HUES48 (cell line): Measurements from ENCODE around the gene NOLC1.
A peak's percentile ranks its signal among the peaks of the same experiment; 100 is the strongest.

ENCODE experiments used
- H3K27ac ChIP-seq: one replicate; pipeline ENCODE4 v1.7.0; 2013; ENCODE audit warnings: low read depth, low read length, inconsistent platforms
- H3K27me3 ChIP-seq: 2 replicates; pipeline ENCODE4 v1.6.1; 2013; ENCODE audit warnings: mild to moderate bottlenecking, low read length; ENCODE audit not compliant: control insufficient read depth, insufficient read depth
- H3K36me3 ChIP-seq: 2 replicates; pipeline ENCODE4 v1.6.1; 2013; ENCODE audit warnings: low read length; ENCODE audit not compliant: control insufficient read depth, insufficient read depth
- H3K4me1 ChIP-seq: 2 replicates; pipeline ENCODE4 v1.6.1; 2013; ENCODE audit warnings: mild to moderate bottlenecking, low read length; ENCODE audit not compliant: control insufficient read depth, insufficient read depth
- H3K4me3 ChIP-seq: 2 replicates; pipeline ENCODE4 v1.5.1; 2013; ENCODE audit warnings: mild to moderate bottlenecking, low read depth, low read length
- H3K9ac ChIP-seq: 2 replicates; pipeline ENCODE4 v1.6.1; 2013; ENCODE audit warnings: mild to moderate bottlenecking, low read depth, low read length, moderate library complexity
- H3K9me3 ChIP-seq: 2 replicates; pipeline ENCODE4 v1.6.1; 2013; ENCODE audit warnings: low read length; ENCODE audit not compliant: control insufficient read depth, insufficient read depth

NOLC1 gene

DNA sequence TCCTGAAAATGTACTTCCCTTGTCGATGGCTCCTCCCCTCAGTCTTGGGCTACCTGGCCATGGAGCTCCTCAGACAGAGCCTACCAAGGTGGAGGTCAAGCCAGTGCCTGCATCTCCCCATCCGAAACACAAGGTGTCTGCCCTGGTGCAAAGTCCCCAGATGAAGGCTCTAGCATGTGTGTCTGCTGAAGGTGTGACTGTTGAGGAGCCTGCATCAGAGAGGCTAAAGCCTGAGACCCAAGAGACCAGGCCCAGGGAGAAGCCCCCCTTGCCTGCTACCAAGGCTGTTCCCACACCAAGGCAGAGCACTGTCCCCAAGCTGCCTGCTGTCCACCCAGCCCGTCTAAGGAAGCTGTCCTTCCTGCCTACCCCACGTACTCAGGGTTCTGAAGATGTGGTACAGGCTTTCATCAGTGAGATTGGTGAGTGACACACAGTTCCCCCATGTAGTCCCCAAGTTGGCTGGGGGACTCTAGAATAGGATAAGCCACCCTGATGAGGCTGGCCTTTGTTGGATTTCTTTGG is 10.5 kb upstream of the NOLC1 start:
- peaks cover 87% of the 10 kb centered on the region for H3K36me3 ChIP-seq
- no peak overlapping the region for H3K9ac ChIP-seq
- H3K9me3 ChIP-seq = no peaks in the 10 kb centered on the region
- H3K4me1 ChIP-seq = no peaks in the 10 kb centered on the region
- no peak overlapping the region for H3K4me3 ChIP-seq
- no peaks in the 10 kb centered on the region for H3K27me3 ChIP-seq
- H3K27ac ChIP-seq = no peak overlapping the region

DNA sequence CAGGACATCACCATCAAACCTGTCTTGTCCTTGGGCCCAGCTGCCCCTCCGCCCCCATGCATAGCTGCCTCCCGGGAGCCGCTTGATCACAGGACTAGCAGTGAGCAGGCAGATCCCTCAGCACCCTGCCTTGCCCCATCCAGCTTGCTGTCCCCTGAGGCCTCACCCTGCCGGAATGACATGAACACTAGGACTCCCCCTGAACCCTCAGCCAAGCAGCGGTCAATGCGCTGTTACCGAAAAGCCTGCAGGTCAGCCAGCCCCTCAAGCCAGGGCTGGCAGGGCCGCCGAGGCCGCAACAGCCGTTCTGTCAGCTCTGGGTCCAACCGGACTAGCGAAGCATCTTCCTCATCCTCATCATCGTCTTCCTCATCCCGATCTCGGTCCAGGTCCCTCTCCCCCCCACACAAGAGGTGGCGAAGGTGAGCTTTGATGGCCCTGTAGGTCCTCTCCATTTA is 5.2 kb upstream of the NOLC1 start:
- Histone ChIP-seq H3K4me3 (no peak overlapping the region), H3K9me3 (no peaks in the 10 kb centered on the region), H3K36me3 (peaks cover 79% of the 10 kb centered on the region), H3K4me1 (peaks cover 6% of the 10 kb centered on the region), H3K9ac (no peak overlapping the region), H3K27me3 (no peaks in the 10 kb centered on the region), H3K27ac (no peak overlapping the region)

DNA sequence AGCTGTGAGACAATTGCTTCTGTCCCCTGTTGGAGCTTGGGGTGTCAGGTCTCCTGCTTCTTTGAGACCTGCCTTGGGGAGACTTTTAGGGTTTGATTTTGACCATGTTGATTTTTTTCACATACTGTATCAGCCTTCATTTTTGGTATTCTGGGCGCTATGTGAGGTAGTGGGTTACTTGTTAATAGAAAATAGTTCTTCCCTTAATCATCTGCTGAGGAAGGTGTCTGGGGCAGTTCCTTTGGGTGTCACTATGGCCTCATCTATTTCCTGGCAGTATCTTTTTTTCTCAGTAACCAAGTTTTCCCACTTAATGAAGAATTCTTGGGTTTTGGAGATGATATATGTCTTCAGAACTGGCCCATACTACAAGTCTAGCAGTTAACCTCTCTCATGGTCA is 4.6 kb upstream of the NOLC1 start:
- H3K9ac ChIP-seq = no peak overlapping the region
- H3K27me3 ChIP-seq = no peaks in the 10 kb centered on the region
- no peak overlapping the region for H3K4me3 ChIP-seq
- H3K9me3 ChIP-seq = no peaks in the 10 kb centered on the region
- peaks cover 6% of the 10 kb centered on the region for H3K4me1 ChIP-seq
- peaks cover 77% of the 10 kb centered on the region for H3K36me3 ChIP-seq
- H3K27ac ChIP-seq = no peak overlapping the region

DNA sequence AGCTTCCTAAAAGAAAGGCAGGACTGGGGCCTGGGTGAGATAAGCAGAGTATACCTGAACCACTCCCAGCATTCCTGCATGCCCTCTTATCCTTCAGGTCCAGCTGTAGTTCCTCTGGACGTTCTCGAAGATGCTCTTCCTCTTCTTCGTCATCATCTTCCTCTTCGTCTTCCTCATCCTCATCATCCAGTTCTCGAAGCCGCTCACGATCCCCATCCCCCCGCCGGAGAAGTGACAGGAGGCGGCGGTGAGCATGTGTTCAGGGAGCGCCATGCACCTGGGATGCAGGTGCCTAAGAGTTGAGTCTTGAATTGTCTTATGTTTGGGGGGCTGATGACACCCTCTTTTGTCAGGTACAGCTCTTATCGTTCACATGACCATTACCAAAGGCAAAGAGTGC is 3.9 kb upstream of the NOLC1 start:
- Histone ChIP-seq H3K9ac (no peak overlapping the region), H3K4me1 (peaks cover 6% of the 10 kb centered on the region), H3K9me3 (no peaks in the 10 kb centered on the region), H3K27me3 (no peaks in the 10 kb centered on the region), H3K36me3 (peaks cover 71% of the 10 kb centered on the region), H3K27ac (no peak overlapping the region), H3K4me3 (no peak overlapping the region)

DNA sequence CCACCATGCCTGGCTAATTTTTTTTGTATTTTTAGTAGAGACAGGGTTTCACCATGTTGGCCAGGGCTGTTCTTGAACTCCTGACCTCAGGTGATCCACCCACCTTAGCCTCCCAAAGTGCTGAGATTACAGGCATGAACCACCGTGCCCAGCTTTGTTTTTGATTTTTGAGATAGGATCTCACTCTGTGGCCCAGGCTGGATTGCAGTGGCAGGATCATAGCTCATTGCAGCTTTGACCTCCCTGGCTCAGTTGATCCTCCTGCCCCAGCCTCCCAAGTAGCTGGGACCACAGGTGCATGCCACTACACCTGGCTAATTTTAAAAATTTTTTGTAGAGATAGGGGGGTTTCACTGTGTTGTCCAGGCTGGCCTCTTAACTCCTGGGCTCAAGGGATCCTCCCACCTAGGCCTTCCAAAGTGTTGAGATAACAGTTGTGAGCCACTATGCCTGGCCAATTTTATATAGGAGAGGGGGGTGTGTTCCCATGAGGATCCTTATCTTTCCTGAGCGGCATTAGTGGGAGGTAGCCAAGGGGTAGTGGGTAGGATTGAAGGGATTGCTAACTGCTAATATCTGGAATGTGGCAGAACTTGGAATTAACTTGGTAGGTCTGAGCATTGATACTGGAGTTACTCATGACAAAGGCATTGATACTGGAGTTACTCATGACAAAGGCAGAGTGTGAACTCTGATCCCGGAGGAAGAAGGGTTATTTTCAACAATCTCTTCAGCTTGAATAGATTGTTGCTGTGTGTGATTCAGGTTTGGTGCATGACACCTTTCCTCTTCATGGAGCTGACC is 1.0 kb upstream of the NOLC1 start:
- peak overlapping the region; percentile 53 for H3K9ac ChIP-seq
- no peaks in the 10 kb centered on the region for H3K27me3 ChIP-seq
- peaks cover 64% of the 10 kb centered on the region for H3K36me3 ChIP-seq
- H3K4me3 ChIP-seq = peak overlapping the region; percentile 35
- H3K27ac ChIP-seq = peak overlapping the region; percentile 96
- peaks cover 6% of the 10 kb centered on the region for H3K4me1 ChIP-seq
- H3K9me3 ChIP-seq = no peaks in the 10 kb centered on the region

DNA sequence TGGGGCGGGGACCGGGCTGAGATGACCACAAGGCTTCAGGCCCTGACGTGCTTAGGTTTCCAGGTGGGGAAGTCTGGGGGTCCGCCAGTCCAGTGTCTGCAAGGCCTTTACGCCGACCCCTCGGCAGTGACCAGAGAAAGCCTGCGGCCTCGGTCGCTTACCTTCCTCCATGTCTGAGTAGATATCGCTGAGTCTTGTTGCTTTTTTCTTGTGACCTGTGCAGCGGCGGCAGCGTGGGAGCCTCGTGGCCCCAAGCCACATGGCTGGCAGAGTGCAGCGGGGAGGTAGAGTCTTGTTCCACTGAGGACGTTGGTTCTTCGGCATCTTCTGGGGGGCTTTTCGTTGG is 329 bp downstream of the NOLC1 start:
- Histone ChIP-seq H3K9me3 (no peaks in the 10 kb centered on the region), H3K27me3 (no peaks in the 10 kb centered on the region), H3K27ac (peak overlapping the region; percentile 96), H3K9ac (peak overlapping the region; percentile 95), H3K4me1 (peaks cover 6% of the 10 kb centered on the region), H3K36me3 (peaks cover 63% of the 10 kb centered on the region), H3K4me3 (peak overlapping the region; percentile 90)

DNA sequence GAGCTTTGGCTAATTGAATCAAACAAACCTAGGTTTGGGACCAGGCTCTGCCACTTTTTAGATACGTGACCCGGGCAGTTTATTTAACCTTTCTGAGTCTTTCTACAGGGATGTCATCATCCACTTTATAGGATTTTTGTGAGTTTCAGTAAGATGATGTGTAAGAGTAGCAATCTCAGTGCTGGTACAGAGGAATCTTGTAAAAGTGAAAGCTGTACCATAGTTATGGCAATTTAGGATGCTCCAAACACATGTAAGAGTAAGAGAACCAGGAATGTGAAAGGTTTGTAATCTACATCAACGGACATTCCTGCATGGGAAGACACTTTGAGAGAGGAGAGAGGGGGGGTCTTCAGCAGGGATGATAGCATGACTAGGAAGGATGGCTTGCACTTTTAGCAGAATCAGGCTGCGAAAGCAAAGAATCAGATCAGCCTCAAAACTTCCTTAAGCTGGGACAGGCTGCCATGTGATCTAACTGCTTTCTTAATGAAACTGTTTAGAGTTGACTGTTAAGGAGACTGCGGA is 968 bp downstream of the NOLC1 start:
- H3K27ac ChIP-seq = peak overlapping the region; percentile 96
- no peaks in the 10 kb centered on the region for H3K9me3 ChIP-seq
- peaks cover 63% of the 10 kb centered on the region for H3K36me3 ChIP-seq
- peak overlapping the region; percentile 95 for H3K9ac ChIP-seq
- peak overlapping the region; percentile 90 for H3K4me3 ChIP-seq
- H3K4me1 ChIP-seq = peaks cover 6% of the 10 kb centered on the region
- H3K27me3 ChIP-seq = no peaks in the 10 kb centered on the region

DNA sequence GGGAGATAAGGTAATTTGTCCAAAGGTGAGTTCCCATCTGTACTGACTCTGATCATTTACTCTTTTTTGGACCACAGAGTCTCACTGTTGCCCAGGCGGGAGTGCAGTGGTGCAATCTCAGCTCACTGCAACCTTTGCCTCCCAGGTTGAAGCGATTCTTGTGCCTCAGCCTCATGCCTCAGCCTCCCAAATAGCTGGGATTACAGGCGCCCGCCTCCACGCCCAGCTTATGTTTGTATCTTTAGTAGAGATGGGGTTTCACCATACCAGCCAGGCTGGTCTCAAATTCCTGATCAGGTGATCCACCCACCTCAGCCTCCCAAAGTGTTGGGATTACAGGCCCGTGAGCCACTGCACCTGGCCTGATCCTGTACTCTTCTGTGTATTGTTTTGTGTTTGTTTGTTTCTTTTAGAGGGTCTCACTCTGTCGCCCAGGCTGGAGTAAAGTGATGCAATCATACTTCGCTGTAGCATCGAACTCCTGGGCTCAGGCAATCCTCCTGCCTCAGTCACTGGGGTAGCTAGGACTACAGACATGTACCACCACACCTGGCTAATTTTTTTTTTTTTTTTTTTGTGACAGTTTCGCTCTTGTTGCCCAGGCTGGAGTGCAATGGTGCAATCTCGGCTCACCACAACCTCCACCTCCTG is 2.4 kb downstream of the NOLC1 start:
- H3K27ac ChIP-seq = no peak overlapping the region
- H3K4me3 ChIP-seq = no peak overlapping the region
- no peak overlapping the region for H3K9ac ChIP-seq
- peaks cover 63% of the 10 kb centered on the region for H3K36me3 ChIP-seq
- peaks cover 6% of the 10 kb centered on the region for H3K4me1 ChIP-seq
- no peaks in the 10 kb centered on the region for H3K9me3 ChIP-seq
- H3K27me3 ChIP-seq = no peaks in the 10 kb centered on the region

DNA sequence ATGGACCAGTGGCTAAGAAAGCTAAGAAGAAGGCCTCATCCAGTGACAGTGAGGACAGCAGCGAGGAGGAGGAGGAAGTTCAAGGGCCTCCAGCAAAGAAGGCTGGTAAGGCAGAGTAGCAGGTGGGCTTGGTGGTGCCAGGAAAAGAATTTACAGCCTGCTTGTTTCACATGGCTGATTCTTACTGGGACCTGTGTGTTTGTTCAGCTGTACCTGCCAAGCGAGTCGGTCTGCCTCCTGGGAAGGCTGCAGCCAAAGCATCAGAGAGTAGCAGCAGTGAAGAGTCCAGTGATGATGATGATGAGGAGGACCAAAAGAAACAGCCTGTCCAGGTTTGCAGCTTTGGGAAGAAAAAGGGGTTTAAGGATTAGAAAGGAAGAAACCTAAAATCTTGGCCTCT is 5.0 kb downstream of the NOLC1 start:
- peaks cover 79% of the 10 kb centered on the region for H3K36me3 ChIP-seq

DNA sequence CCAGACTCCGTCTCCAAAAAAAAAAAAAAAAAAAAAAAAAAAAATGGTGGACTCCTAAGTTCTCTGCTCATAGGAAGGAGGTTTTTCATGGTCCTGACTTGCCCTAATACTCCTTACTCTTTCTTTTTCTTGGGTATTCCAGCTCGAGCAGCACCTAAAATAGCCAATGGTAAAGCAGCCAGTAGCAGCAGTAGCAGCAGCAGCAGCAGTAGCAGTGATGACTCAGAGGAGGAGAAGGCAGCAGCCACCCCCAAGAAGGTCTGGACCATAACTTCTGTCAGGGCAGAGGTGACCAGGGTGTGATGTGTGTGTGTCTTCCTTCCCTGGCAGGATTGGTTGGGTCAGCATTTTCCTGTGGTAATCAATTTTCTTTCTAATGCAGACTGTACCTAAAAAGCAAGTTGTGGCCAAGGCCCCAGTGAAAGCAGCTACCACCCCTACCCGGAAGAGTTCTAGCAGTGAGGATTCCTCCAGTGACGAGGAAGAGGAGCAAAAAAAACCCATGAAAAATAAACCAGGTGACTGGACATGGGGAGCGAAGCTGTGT is 6.9 kb downstream of the NOLC1 start:
- peaks cover 12% of the 10 kb centered on the region for H3K4me1 ChIP-seq
- H3K9me3 ChIP-seq = no peaks in the 10 kb centered on the region
- H3K4me3 ChIP-seq = no peak overlapping the region
- no peak overlapping the region for H3K27ac ChIP-seq
- no peak overlapping the region for H3K9ac ChIP-seq
- H3K27me3 ChIP-seq = no peaks in the 10 kb centered on the region
- H3K36me3 ChIP-seq = peaks cover 96% of the 10 kb centered on the region

More for the DNA sequence above, 5.0 kb downstream of the NOLC1 start:
- H3K4me1 ChIP-seq = no peaks in the 10 kb centered on the region; the same call in 1 of the 2 replicates
- H3K27ac ChIP-seq = no peak overlapping the region
- H3K27me3 ChIP-seq = no peaks in the 10 kb centered on the region
- H3K4me3 ChIP-seq = no peak overlapping the region
- H3K9ac ChIP-seq = no peak overlapping the region
- no peaks in the 10 kb centered on the region for H3K9me3 ChIP-seq

DNA sequence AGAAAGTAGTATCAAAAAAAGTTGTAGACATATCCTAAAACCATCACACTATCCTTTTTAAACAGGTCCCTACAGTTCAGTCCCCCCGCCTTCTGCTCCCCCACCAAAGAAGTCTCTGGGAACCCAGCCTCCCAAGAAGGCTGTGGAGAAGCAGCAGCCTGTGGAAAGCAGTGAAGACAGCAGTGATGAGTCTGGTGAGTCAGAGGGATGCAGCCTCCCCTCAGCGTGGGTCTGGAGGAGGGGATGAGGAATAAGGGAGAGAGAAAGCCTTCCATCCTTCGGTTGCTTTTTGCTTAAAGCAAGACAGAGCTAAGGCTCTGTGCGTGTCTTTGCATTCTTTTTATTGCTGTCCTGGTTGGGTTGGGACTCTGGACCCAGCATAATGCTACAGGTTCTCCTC is 7.6 kb downstream of the NOLC1 start:
- Histone ChIP-seq H3K4me1 (peaks cover 13% of the 10 kb centered on the region), H3K27ac (no peak overlapping the region), H3K9me3 (no peaks in the 10 kb centered on the region), H3K4me3 (no peak overlapping the region), H3K36me3 (peaks cover 89% of the 10 kb centered on the region), H3K9ac (no peak overlapping the region), H3K27me3 (no peaks in the 10 kb centered on the region)
